Keratinocyte (primary cell): ENCODE measurements around the gene FOS.

ENCODE experiments used
- CTCF ChIP-seq, 3 experiments: IDR thresholded peaks in 1 of 3; conservative IDR thresholded peaks in 1 of 3; optimal IDR thresholded peaks in 1 of 3; 2 replicates in 2 of 3; 3 replicates in 1 of 3; pipeline versions ENCODE3 to v1.5.1; 2011; ENCODE audit warnings: low read length in 3 of 3, mild to moderate bottlenecking in 3 of 3, moderate library complexity in 2 of 3, control low read depth in 1 of 3, inconsistent platforms in 1 of 3; ENCODE audit not compliant: insufficient read depth in 2 of 3; ENCODE audit errors: extremely low read depth in 1 of 3
- EZH2 ChIP-seq: IDR thresholded peaks from one replicate; pipeline ENCODE4 v1.6.1; 2012; ENCODE audit warnings: inconsistent platforms, mild to moderate bottlenecking, low read length, moderate library complexity

GRCh38 chr14:75290851-75291250 lies 12.2 kb downstream of the FOS start:
- TF ChIP-seq CTCF (optimal IDR thresholded peaks at IDR 0.05 in 1 of 3, IDR thresholded peaks at IDR 0.05 in 1 of 3, conservative IDR thresholded peaks at IDR 0.05 in 1 of 3; ENCODE audit: extremely low read depth in 1 of 3, insufficient read depth in 2 of 3, low read length in 3 of 3) = no peak
- TF ChIP-seq EZH2 = no peak
